ENCODE results near the gene GBGT1.

- TF ChIP-seq POLR2AphosphoS5 (IDR thresholded peaks at IDR 0.05; ENCODE audit: low read depth, low read length): no peak
- TF ChIP-seq TAF1 (IDR thresholded peaks at IDR 0.05; ENCODE audit: low read depth, low read length): no peak
- TF ChIP-seq POLR2A (IDR thresholded peaks at IDR 0.05; ENCODE audit: low read depth, low read length): no peak
Measured at GRCh38 chr9:133194597-133194996, 30.9 kb upstream of the GBGT1 start.

Data from GM12891 (cell line).